Activated naive CD4-positive, alpha-beta T cell treated with anti-CD3 and anti-CD28 coated beads, Interleukin-2, amount 10 ng/mL, durations not matched to agents 7 days and 5 days (primary cell): ENCODE results near the gene ASH1L.
"Not testable (repeated sequence)": the region's sequence is repeated elsewhere in the genome, so short reads cannot be mapped to it uniquely, and the experiment has no call there.

ENCODE experiments used
- CTCF ChIA-PET: fragments of 350-600 bp; sonication (Branson Sonifier 250); formaldehyde crosslinking; loops from one replicate; lab custom pipeline; 2021; ENCODE audit warnings: antibody characterized with exemption; lab: Charles Lee
- DNase-seq: peaks from one replicate; pipeline ENCODE4 v3.0.0-alpha.2; 2020
- H3K27ac Mint-ChIP-seq: one replicate; pipeline ENCODE4 v1.8.0; 2021; ENCODE audit warnings: mild to moderate bottlenecking, moderate library complexity, mixed read lengths
- H3K27me3 Mint-ChIP-seq: one replicate; pipeline ENCODE4 v1.8.0; 2021; ENCODE audit warnings: mild to moderate bottlenecking, mixed read lengths
- H3K36me3 Mint-ChIP-seq: one replicate; pipeline ENCODE4 v1.8.0; 2021; ENCODE audit warnings: mixed read lengths
- H3K4me1 Mint-ChIP-seq: one replicate; pipeline ENCODE4 v1.8.0; 2021; ENCODE audit warnings: mixed read lengths
- H3K4me3 Mint-ChIP-seq: one replicate; pipeline ENCODE4 v1.8.0; 2021; ENCODE audit warnings: mild to moderate bottlenecking, moderate library complexity, mixed read lengths
- H3K9me3 Mint-ChIP-seq: one replicate; pipeline ENCODE4 v1.8.0; 2021; ENCODE audit warnings: mixed read lengths

Gene ASH1L

GRCh38 chr1:155562581-155563376 is at the start of gene ASH1L:
ASH1L (minus strand) TSS chr1:155562803; CDS start chr1:155521519, 41,284 bp downstream.
- CTCF ChIA-PET, result no interaction called here
- DNase-seq, result peak; percentile 92
- H3K4me1 Mint-ChIP-seq, result peaks cover 43% of the 10 kb centered on the region
- no peaks in the 10 kb centered on the region for H3K9me3 Mint-ChIP-seq
- peak within 1 kb of the TSS; percentile 97 for H3K27ac Mint-ChIP-seq
- peaks cover 11% of the 10 kb centered on the region for H3K36me3 Mint-ChIP-seq
- H3K27me3 Mint-ChIP-seq, result no peaks in the 10 kb centered on the region
- H3K4me3 Mint-ChIP-seq, result peak within 1 kb of the TSS; percentile 97

- H3K27me3 Mint-ChIP-seq, H3K4me1 Mint-ChIP-seq, H3K9me3 Mint-ChIP-seq, H3K27ac Mint-ChIP-seq, CTCF ChIA-PET, DNase-seq: not testable (repeated sequence)
- H3K4me3 Mint-ChIP-seq, result peak overlapping the region; percentile 93
- H3K36me3 Mint-ChIP-seq, result peaks cover 18% of the 10 kb centered on the region
These were observed 47.6 kb upstream of the ASH1L start for GRCh38 chr1:155610257-155610647.

- DNase-seq, result peak; percentile 98
- H3K36me3 Mint-ChIP-seq, result peaks cover 16% of the 10 kb centered on the region
- H3K27ac Mint-ChIP-seq, result peak within 1 kb of the TSS; percentile 82
- peak within 1 kb of the TSS; percentile 93 for H3K4me3 Mint-ChIP-seq
- peaks cover 7% of the 10 kb centered on the region for H3K27me3 Mint-ChIP-seq
- no peaks in the 10 kb centered on the region for H3K9me3 Mint-ChIP-seq
- CTCF ChIA-PET, result interaction anchor here (1.4 kb wide), 1 partner anchor 359 kb away, joined by 6 read pairs; no protein-coding TSS in a partner anchor
- peaks cover 9% of the 10 kb centered on the region for H3K4me1 Mint-ChIP-seq
These were observed 47.1 kb upstream of the ASH1L start, which contains the start of gene MSTO1 for GRCh38 chr1:155609515-155610256. MSTO1 (plus strand) TSS chr1:155610218; CDS start chr1:155610249, 31 bp downstream.

GRCh38 chr1:155608888-155609225 is 46.3 kb upstream of the ASH1L start:
- Mint-ChIP-seq H3K4me1 (peaks cover 9% of the 10 kb centered on the region), H3K36me3 (peaks cover 14% of the 10 kb centered on the region), H3K4me3 (peak overlapping the region; percentile 63), H3K27ac (no peak overlapping the region), H3K9me3 (no peaks in the 10 kb centered on the region), H3K27me3 (peaks cover 7% of the 10 kb centered on the region)
- no peak for DNase-seq
- CTCF ChIA-PET, result interaction anchor here (1.4 kb wide), 1 partner anchor 358 kb away, joined by 6 read pairs; no protein-coding TSS in a partner anchor

GRCh38 chr1:155607708-155608107 is 45.1 kb upstream of the ASH1L start:
- H3K4me1 Mint-ChIP-seq, result peaks cover 8% of the 10 kb centered on the region
- H3K27ac Mint-ChIP-seq, result no peak overlapping the region
- H3K9me3 Mint-ChIP-seq, result no peaks in the 10 kb centered on the region
- H3K27me3 Mint-ChIP-seq, result peaks cover 7% of the 10 kb centered on the region
- CTCF ChIA-PET, result interaction anchor here (1.2 kb wide), 1 partner anchor 357 kb away, joined by 4 read pairs; no protein-coding TSS in a partner anchor
- peaks cover 8% of the 10 kb centered on the region for H3K36me3 Mint-ChIP-seq
- peak overlapping the region; percentile 12 for H3K4me3 Mint-ChIP-seq
- DNase-seq, result peak; percentile 26

GRCh38 chr1:155599828-155600572 is 37.4 kb upstream of the ASH1L start:
- CTCF ChIA-PET, result interaction anchor here (0.6 kb wide), 1 partner anchor 928 kb away, joined by 3 read pairs; no protein-coding TSS in a partner anchor
- not testable (repeated sequence) for H3K27ac Mint-ChIP-seq, H3K9me3 Mint-ChIP-seq, H3K4me3 Mint-ChIP-seq, DNase-seq, H3K36me3 Mint-ChIP-seq, H3K27me3 Mint-ChIP-seq
- peaks cover 11% of the 10 kb centered on the region for H3K4me1 Mint-ChIP-seq

- DNase-seq, result peak; percentile 26
- CTCF ChIA-PET, result interaction anchor here (0.6 to 3.2 kb wide), 2 partner anchors 259 to 348 kb away, joined by 3 to 15 read pairs; no protein-coding TSS in a partner anchor
- Mint-ChIP-seq H3K27ac (peak overlapping the region; percentile 81), H3K4me1 (peaks cover 11% of the 10 kb centered on the region), H3K36me3 (no peaks in the 10 kb centered on the region), H3K9me3 (no peaks in the 10 kb centered on the region), H3K4me3 (peak overlapping the region; percentile 56), H3K27me3 (no peaks in the 10 kb centered on the region)
These were observed 36.3 kb upstream of the ASH1L start for GRCh38 chr1:155598842-155599331.

GRCh38 chr1:155596864-155597263 is 34.3 kb upstream of the ASH1L start:
- no peak for DNase-seq
- H3K4me1 Mint-ChIP-seq, result peaks cover 11% of the 10 kb centered on the region
- no peaks in the 10 kb centered on the region for H3K36me3 Mint-ChIP-seq
- H3K27ac Mint-ChIP-seq, result no peak overlapping the region
- H3K4me3 Mint-ChIP-seq, result no peak overlapping the region
- CTCF ChIA-PET, result interaction anchor here (1.6 to 3.2 kb wide), 2 partner anchors 325 to 346 kb away, joined by 3 to 15 read pairs; no protein-coding TSS in a partner anchor
- no peaks in the 10 kb centered on the region for H3K27me3 Mint-ChIP-seq
- H3K9me3 Mint-ChIP-seq, result no peaks in the 10 kb centered on the region

- H3K9me3 Mint-ChIP-seq, H3K27ac Mint-ChIP-seq, DNase-seq, H3K27me3 Mint-ChIP-seq, H3K4me3 Mint-ChIP-seq, H3K36me3 Mint-ChIP-seq: not testable (repeated sequence)
- H3K4me1 Mint-ChIP-seq, result peaks cover 11% of the 10 kb centered on the region
- CTCF ChIA-PET, result interaction anchor here (1.6 to 3.2 kb wide), 2 partner anchors 324 to 346 kb away, joined by 3 to 15 read pairs; no protein-coding TSS in a partner anchor
These were observed 33.4 kb upstream of the ASH1L start for GRCh38 chr1:155595877-155596474.

GRCh38 chr1:155591770-155592169 is 29.2 kb upstream of the ASH1L start:
- H3K9me3 Mint-ChIP-seq, result no peaks in the 10 kb centered on the region
- H3K27ac Mint-ChIP-seq, result peak overlapping the region; percentile 19
- peak; percentile 46 for DNase-seq
- H3K27me3 Mint-ChIP-seq, result no peaks in the 10 kb centered on the region
- CTCF ChIA-PET, result interaction anchor here (0.9 to 4.8 kb wide), 6 partner anchors 14 to 500 kb away, joined by 3 to 32 read pairs (median 4); no protein-coding TSS in a partner anchor
- no peaks in the 10 kb centered on the region for H3K36me3 Mint-ChIP-seq
- H3K4me1 Mint-ChIP-seq, result no peaks in the 10 kb centered on the region
- H3K4me3 Mint-ChIP-seq, result no peak overlapping the region

GRCh38 chr1:155590516-155591247 is 28.1 kb upstream of the ASH1L start:
- H3K9me3 Mint-ChIP-seq, H3K4me3 Mint-ChIP-seq, H3K27me3 Mint-ChIP-seq, DNase-seq, H3K4me1 Mint-ChIP-seq, H3K36me3 Mint-ChIP-seq, H3K27ac Mint-ChIP-seq: not testable (repeated sequence)
- CTCF ChIA-PET, result interaction anchor here (0.6 to 4.8 kb wide), 3 partner anchors 12 to 340 kb away, joined by 3 to 32 read pairs (median 4); no protein-coding TSS in a partner anchor

- H3K4me1 Mint-ChIP-seq, H3K27me3 Mint-ChIP-seq, DNase-seq, H3K27ac Mint-ChIP-seq, H3K9me3 Mint-ChIP-seq, H3K4me3 Mint-ChIP-seq, H3K36me3 Mint-ChIP-seq: not testable (repeated sequence)
- CTCF ChIA-PET, result interaction anchor here (4.8 kb wide), 1 partner anchor 338 kb away, joined by 32 read pairs; no protein-coding TSS in a partner anchor
These were observed 26.7 kb upstream of the ASH1L start for GRCh38 chr1:155589282-155589681.
